H9 (cell line): ENCODE results near the gene LRRC26. TPM values are rescaled to one million over a fixed set of nuclear protein-coding genes. Genes with fewer than 3 reads are reported as not detected.

Experiments used
- DNase-seq: peaks from one replicate; pipeline ENCODE4 v3.0.0-alpha.2; 2017
- H2AFZ ChIP-seq: one replicate; pipeline ENCODE4 v1.6.1; 2013; ENCODE audit warnings: mild to moderate bottlenecking, low read length, control low read depth, moderate library complexity
- H2AK5ac ChIP-seq: 2 replicates; pipeline ENCODE4 v1.6.1; 2013; ENCODE audit warnings: low read length, control low read depth, mixed read lengths; ENCODE audit not compliant: insufficient read length
- H2BK120ac ChIP-seq: one replicate; pipeline ENCODE4 v1.6.1; 2013; ENCODE audit warnings: low read depth, mild to moderate bottlenecking, low read length, control low read depth, inconsistent platforms; ENCODE audit not compliant: poor library complexity, severe bottlenecking
- H2BK12ac ChIP-seq: 2 replicates; pipeline ENCODE4 v1.6.1; 2013; ENCODE audit warnings: low read length, control low read depth, mixed read lengths, low read depth; ENCODE audit not compliant: insufficient read length
- H2BK15ac ChIP-seq: 2 replicates; pipeline ENCODE4 v1.6.1; 2013; ENCODE audit warnings: low read depth, low read length, control low read depth
- H2BK20ac ChIP-seq: one replicate; pipeline ENCODE4 v1.6.1; 2013; ENCODE audit warnings: low read depth, mild to moderate bottlenecking, low read length, control low read depth, inconsistent platforms; ENCODE audit not compliant: poor library complexity, severe bottlenecking
- H2BK5ac ChIP-seq: 2 replicates; pipeline ENCODE4 v1.6.1; 2013; ENCODE audit warnings: low read length, control low read depth, mixed read lengths; ENCODE audit not compliant: insufficient read length
- H3K14ac ChIP-seq: 2 replicates; pipeline ENCODE4 v1.6.1; 2013; ENCODE audit warnings: low read length, control low read depth; ENCODE audit not compliant: insufficient read depth
- H3K18ac ChIP-seq: 2 replicates; pipeline ENCODE4 v1.6.1; 2013; ENCODE audit warnings: low read depth, mild to moderate bottlenecking, mixed read lengths, low read length, control low read depth; ENCODE audit not compliant: insufficient read length
- H3K23ac ChIP-seq: 2 replicates; pipeline ENCODE4 v1.6.1; 2013; ENCODE audit warnings: low read length, control low read depth, mixed read lengths, low read depth; ENCODE audit not compliant: insufficient read length
- H3K23me2 ChIP-seq: 2 replicates; pipeline ENCODE4 v1.6.1; 2013; ENCODE audit warnings: low read depth, mild to moderate bottlenecking, mixed read lengths, low read length, control low read depth; ENCODE audit not compliant: insufficient read length, poor library complexity, severe bottlenecking
- H3K27ac ChIP-seq: 2 replicates; pipeline ENCODE4 v1.5.1; 2013; ENCODE audit warnings: low read length, control low read depth, mixed read lengths, low read depth; ENCODE audit not compliant: insufficient read length
- H3K27me3 ChIP-seq: 2 replicates; pipeline ENCODE4 v1.6.1; 2013; ENCODE audit warnings: low read length, control low read depth, inconsistent platforms; ENCODE audit not compliant: insufficient read depth
- H3K4ac ChIP-seq: 2 replicates; pipeline ENCODE4 v1.6.1; 2013; ENCODE audit warnings: low read depth, mild to moderate bottlenecking, control low read depth, inconsistent platforms, low read length, moderate library complexity
- H3K4me1 ChIP-seq: 2 replicates; pipeline ENCODE4 v1.6.1; 2013; ENCODE audit warnings: low read length, control low read depth, inconsistent platforms; ENCODE audit not compliant: insufficient read depth
- H3K4me2 ChIP-seq: 2 replicates; pipeline ENCODE4 v1.6.1; 2013; ENCODE audit warnings: low read length, control low read depth, mixed read lengths; ENCODE audit not compliant: insufficient read length, insufficient read depth
- H3K56ac ChIP-seq: 2 replicates; pipeline ENCODE4 v1.6.1; 2013; ENCODE audit warnings: low read depth, mild to moderate bottlenecking, mixed read lengths, low read length, control low read depth; ENCODE audit not compliant: insufficient read length
- H3K79me1 ChIP-seq: 2 replicates; pipeline ENCODE4 v1.6.1; 2013; ENCODE audit warnings: low read depth, mild to moderate bottlenecking, moderate library complexity, low read length, control low read depth, inconsistent platforms; ENCODE audit not compliant: insufficient read depth, poor library complexity, severe bottlenecking
- H3K79me2 ChIP-seq: 2 replicates; pipeline ENCODE4 v1.6.1; 2013; ENCODE audit warnings: low read length, control low read depth, inconsistent platforms; ENCODE audit not compliant: insufficient read depth
- H3K9ac ChIP-seq: 2 replicates; pipeline ENCODE4 v1.6.1; 2013; ENCODE audit warnings: low read length, control low read depth, mixed read lengths; ENCODE audit not compliant: insufficient read length; ENCODE audit errors: extremely low read depth
- H3K9me3 ChIP-seq: one replicate; pipeline ENCODE4 v1.6.1; 2013; ENCODE audit warnings: low read depth, low read length, inconsistent platforms; ENCODE audit not compliant: control insufficient read depth
- H3T11ph ChIP-seq: one replicate; pipeline ENCODE4 v1.6.1; 2013; ENCODE audit warnings: mild to moderate bottlenecking, low read length, control low read depth, inconsistent platforms
- H4K20me1 ChIP-seq: one replicate; pipeline ENCODE4 v1.6.1; 2013; ENCODE audit not compliant: control insufficient read depth, insufficient read length, insufficient read depth
- H4K5ac ChIP-seq: 2 replicates; pipeline ENCODE4 v1.6.1; 2013; ENCODE audit warnings: low read depth, mild to moderate bottlenecking, mixed read lengths, low read length, control low read depth; ENCODE audit not compliant: insufficient read length
- H4K8ac ChIP-seq: replicated peaks from 2 replicates; pipeline ENCODE4 v1.6.1; 2013; ENCODE audit warnings: low read length, control low read depth, mixed read lengths, low read depth; ENCODE audit not compliant: insufficient read length
- H4K91ac ChIP-seq: 2 replicates; pipeline ENCODE4 v1.6.1; 2013; ENCODE audit warnings: low read depth, mild to moderate bottlenecking, moderate library complexity, mixed read lengths, low read length, control low read depth; ENCODE audit not compliant: insufficient read length
- H3K27ac Mint-ChIP-seq, 3 experiments: 2 replicates in 2 of 3; 3 replicates in 1 of 3; pipeline ENCODE4 v1.8.0; 2020 to 2021; ENCODE audit warnings: mixed read lengths in 3 of 3, mild to moderate bottlenecking in 1 of 3, moderate library complexity in 1 of 3
- H3K27me3 Mint-ChIP-seq: 2 replicates; pipeline ENCODE4 v1.8.0; 2021; ENCODE audit warnings: low read depth, mild to moderate bottlenecking, moderate library complexity, mixed read lengths
- H3K36me3 Mint-ChIP-seq, 3 experiments: 2 replicates in 2 of 3; 3 replicates in 1 of 3; pipeline ENCODE4 v1.8.0; 2020 to 2021; ENCODE audit warnings: low read depth in 3 of 3, mixed read lengths in 3 of 3; ENCODE audit not compliant: insufficient read depth in 1 of 3
- H3K4me1 Mint-ChIP-seq, 2 experiments: 2 replicates each; pipeline ENCODE4 v1.8.0; 2020; ENCODE audit warnings: mixed read lengths in 2 of 2
- H3K4me3 Mint-ChIP-seq, 2 experiments: 2 replicates in 1 of 2; 3 replicates in 1 of 2; pipeline ENCODE4 v1.8.0; 2020 to 2021; ENCODE audit warnings: mild to moderate bottlenecking in 2 of 2, mixed read lengths in 2 of 2, moderate library complexity in 1 of 2
- H3K9me3 Mint-ChIP-seq, 2 experiments: 2 replicates in 1 of 2; 3 replicates in 1 of 2; pipeline ENCODE4 v1.8.0; 2020; ENCODE audit warnings: mild to moderate bottlenecking in 2 of 2, mixed read lengths in 2 of 2, moderate library complexity in 1 of 2
- CTCF ChIP-seq: fragments of 200-600 bp; sonication (generic); conservative IDR thresholded peaks from 3 replicates; pipeline ENCODE4 v1.8.0; 2021; ENCODE audit warnings: antibody characterized with exemption, mild to moderate bottlenecking
- WGBS: extraction: QIAGEN DNeasy Blood & Tissue Kit; methylation state at CpG from one replicate; pipeline ENCODE4 v1.1.7; 2013; ENCODE audit warnings: missing lambda C conversion rate, low lambda C conversion rate, mixed read lengths; ENCODE audit not compliant: insufficient read length; ENCODE audit errors: extremely low coverage; 5-methylcytosine and 5-hydroxymethylcytosine counted together
- total RNA-seq: library from RNA; stranded (reverse); gene quantifications from 2 replicates; pipeline ENCODE4 v1.2.1, GENCODE V29; 2021

LRRC26 gene
- total RNA-seq, 1 experiment from 2014 or later: 0.96 TPM

- no peak overlapping the region for H4K5ac ChIP-seq
- TF ChIP-seq CTCF: no peak
- no peaks in the 10 kb centered on the region for H3K79me2 ChIP-seq
- no peaks in the 10 kb centered on the region for H3K79me1 ChIP-seq
- no peak overlapping the region for H3K27ac ChIP-seq
- H4K8ac ChIP-seq: no peak overlapping the region
- no peak overlapping the region for H2BK5ac ChIP-seq
- peak; percentile 74 for DNase-seq
- no peak overlapping the region for H2BK12ac ChIP-seq
- Mint-ChIP-seq H3K27me3 (peaks cover 93% of the 10 kb centered on the region), H3K27ac (no peak overlapping the region), H3K4me1 (peaks cover 0 to 12% of the 10 kb centered on the region in 2 experiments; a peak in 2 of 4 replicates), H3K36me3 (no peaks in the 10 kb centered on the region), H3K9me3 (no peaks in the 10 kb centered on the region; a peak in 2 of 5 replicates), H3K4me3 (peak overlapping the region in 1 of 2 experiments; percentile 74; a peak in 3 of 5 replicates)
- no peak overlapping the region for H4K91ac ChIP-seq
- peaks cover 2% of the 10 kb centered on the region for H4K20me1 ChIP-seq
- H3K9me3 ChIP-seq: no peaks in the 10 kb centered on the region
- H3K4me1 ChIP-seq: no peaks in the 10 kb centered on the region
- H3K27me3 ChIP-seq: peaks cover 29% of the 10 kb centered on the region; the same call in 1 of the 2 replicates
- no peak overlapping the region for H3K9ac ChIP-seq
- H3K4me2 ChIP-seq: peak overlapping the region; percentile 7
- no peak overlapping the region for H2AFZ ChIP-seq
- no peak overlapping the region for H2BK120ac ChIP-seq
- no peak overlapping the region for H3K18ac ChIP-seq
- H3K14ac ChIP-seq: no peak overlapping the region
- no peak overlapping the region for H3K23ac ChIP-seq
- H2BK15ac ChIP-seq: no peak overlapping the region
- no peak overlapping the region for H3K4ac ChIP-seq
- H3T11ph ChIP-seq: no peak overlapping the region
- no CpG with 5 or more reads among the region's 25 CpGs for WGBS
- no peak overlapping the region for H2BK20ac ChIP-seq
- H2AK5ac ChIP-seq: no peak overlapping the region
- H3K56ac ChIP-seq: no peak overlapping the region
- no peaks in the 10 kb centered on the region for H3K23me2 ChIP-seq
These were observed 31.7 kb downstream of the LRRC26 start for GRCh38 chr9:137138058-137138721.
